HG03354 (cell line): ENCODE data around the gene FAM107B.
A peak's percentile ranks its signal among the peaks of the same experiment; 100 is the strongest.

Source experiments
- ATAC-seq: cut with Tn5 transposase; IDR thresholded peaks from one replicate; pipeline ENCODE4 v1.9.1; 2021; ENCODE audit warnings: mild to moderate bottlenecking; ENCODE audit not compliant: unreplicated experiment, poor library complexity, severe bottlenecking

FAM107B gene

GRCh38 chr10:14611968-14612693, 162.6 kb downstream of the FAM107B start:
- ATAC-seq = no peak

- no peak for ATAC-seq
Measured at GRCh38 chr10:14609178-14609577, 165.5 kb downstream of the FAM107B start.

GRCh38 chr10:14608381-14609001, 166.2 kb downstream of the FAM107B start:
- ATAC-seq = peak; percentile 50

GRCh38 chr10:14606633-14607032, 168.1 kb downstream of the FAM107B start:
- no peak for ATAC-seq

- peak; percentile 49 for ATAC-seq
Measured at GRCh38 chr10:14605231-14605925, 169.3 kb downstream of the FAM107B start.

GRCh38 chr10:14604181-14605142, 170.2 kb downstream of the FAM107B start:
- ATAC-seq = peak; percentile 48

- ATAC-seq = peak; percentile 22
Measured at GRCh38 chr10:14603534-14604102, 171.1 kb downstream of the FAM107B start.

- ATAC-seq = no peak
Measured at GRCh38 chr10:14602807-14603533, 171.7 kb downstream of the FAM107B start.

GRCh38 chr10:14601872-14602725, 172.6 kb downstream of the FAM107B start:
- ATAC-seq = peak; percentile 33

- ATAC-seq = no peak
Measured at GRCh38 chr10:14601326-14601725, 173.4 kb downstream of the FAM107B start.

GRCh38 chr10:14600065-14600464, 174.6 kb downstream of the FAM107B start:
- no peak for ATAC-seq

- no peak for ATAC-seq
Measured at GRCh38 chr10:14598809-14599764, 175.6 kb downstream of the FAM107B start.

- no peak for ATAC-seq
Measured at GRCh38 chr10:14595526-14596182, 179.0 kb downstream of the FAM107B start.

- ATAC-seq = no peak
Measured at GRCh38 chr10:14594878-14595525, 179.7 kb downstream of the FAM107B start.

GRCh38 chr10:14593806-14594205, 180.9 kb downstream of the FAM107B start:
- ATAC-seq = no peak

GRCh38 chr10:14592566-14592965, 182.1 kb downstream of the FAM107B start:
- ATAC-seq = no peak
